ENCODE data around the gene IQGAP1.

Gene IQGAP1

DNA sequence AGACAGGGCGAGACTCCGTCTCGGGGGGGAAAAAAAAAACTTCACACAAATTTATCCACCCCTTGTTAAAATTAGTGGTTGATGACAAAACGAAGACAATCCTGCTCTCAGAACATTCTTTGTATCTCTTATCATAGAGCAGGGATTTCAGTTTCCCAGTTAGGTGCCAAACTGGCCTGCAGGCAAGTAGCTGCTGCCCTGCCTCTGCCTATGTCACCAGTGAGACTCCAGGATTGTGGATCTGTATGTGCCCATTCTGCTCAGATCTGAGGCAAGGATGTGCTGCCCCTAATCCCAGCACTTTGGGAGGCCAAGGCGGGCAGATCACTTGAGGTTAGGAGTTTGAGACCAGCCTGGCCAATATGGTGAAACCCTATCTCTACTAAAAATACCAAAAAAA, 54.4 kb downstream of the IQGAP1 start:
- no peak for DNase-seq

- no peak for DNase-seq
Measured at GRCh38 chr15:90449206-90449735, 61.2 kb downstream of the IQGAP1 start.

DNA sequence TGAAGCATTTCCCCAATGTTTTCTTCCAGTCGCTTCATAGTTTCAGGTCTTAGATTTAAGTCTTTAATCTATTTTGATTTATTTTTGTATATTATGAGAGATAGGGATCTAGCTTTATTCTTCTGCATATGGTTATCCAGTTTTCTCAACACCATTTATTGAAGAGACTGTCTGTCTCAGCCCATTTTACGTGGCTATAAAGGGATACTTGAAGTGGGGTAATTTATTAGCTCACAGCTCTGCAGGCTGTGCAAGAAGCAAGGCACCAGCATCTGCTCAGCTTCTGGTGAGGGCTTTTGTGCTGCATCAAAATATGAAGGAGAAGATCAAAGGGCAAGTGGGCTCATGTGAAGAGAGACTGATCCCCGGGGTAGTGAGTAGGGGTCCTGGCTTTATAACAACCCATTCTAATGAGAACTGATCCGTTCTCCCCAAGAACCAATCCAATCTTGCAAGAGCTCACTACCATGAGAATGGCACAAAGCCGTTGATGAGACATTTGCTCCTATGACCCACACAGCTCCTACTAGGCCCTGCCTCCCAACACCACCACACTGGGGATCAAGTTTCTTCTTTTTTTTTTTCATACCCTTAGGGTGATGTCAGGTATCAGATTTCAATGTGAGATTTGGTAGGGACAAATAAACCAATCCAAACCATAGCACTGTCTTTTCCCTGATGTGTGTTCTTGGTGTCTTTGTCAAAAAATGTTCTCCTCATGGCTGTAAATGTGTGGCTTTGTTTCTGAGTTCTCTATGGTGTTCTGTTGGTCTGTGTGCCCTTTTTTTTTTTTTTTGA, 63.2 kb downstream of the IQGAP1 start:
- no peak for DNase-seq

GRCh38 chr15:90456236-90456635, 68.2 kb downstream of the IQGAP1 start:
- DNase-seq: no peak

DNA sequence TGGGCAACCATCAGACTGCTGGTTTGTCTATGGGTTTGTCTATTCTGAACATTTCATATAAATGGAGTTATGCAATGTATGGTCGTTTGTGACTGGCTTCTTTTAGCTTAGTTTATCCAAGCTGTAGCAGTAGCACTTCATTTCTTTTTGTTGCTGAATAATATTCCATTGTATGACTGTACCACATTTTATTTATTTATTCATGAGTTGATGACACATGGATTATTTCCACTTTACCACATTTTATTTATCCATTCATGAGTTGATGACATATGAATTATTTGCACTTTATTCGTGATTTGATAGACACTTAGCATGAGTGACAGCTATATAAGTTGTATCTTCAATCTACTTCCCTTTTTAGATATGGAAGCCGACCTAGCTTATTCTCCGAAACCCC, 70.0 kb downstream of the IQGAP1 start:
- DNase-seq: no peak

DNA sequence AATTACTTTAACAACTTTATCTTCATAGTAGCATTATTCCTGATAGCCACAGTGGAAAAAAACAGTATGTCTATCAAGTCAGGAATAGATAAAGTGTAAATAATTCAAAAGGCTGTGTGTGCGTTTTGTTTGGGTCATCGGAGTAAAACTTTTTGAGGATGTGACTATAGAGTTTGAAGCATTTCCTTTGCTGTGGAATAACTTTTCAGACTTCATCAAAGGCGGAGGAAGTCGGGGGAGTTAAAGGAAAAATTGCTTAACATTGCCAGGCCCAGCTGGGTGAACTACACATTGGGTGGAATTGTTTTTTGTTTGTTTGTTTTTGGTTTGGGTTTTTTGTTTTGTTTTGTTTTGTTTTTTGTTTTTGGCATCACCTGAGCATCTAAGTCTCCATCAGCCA, 71.3 kb downstream of the IQGAP1 start:
- no peak for DNase-seq

DNA sequence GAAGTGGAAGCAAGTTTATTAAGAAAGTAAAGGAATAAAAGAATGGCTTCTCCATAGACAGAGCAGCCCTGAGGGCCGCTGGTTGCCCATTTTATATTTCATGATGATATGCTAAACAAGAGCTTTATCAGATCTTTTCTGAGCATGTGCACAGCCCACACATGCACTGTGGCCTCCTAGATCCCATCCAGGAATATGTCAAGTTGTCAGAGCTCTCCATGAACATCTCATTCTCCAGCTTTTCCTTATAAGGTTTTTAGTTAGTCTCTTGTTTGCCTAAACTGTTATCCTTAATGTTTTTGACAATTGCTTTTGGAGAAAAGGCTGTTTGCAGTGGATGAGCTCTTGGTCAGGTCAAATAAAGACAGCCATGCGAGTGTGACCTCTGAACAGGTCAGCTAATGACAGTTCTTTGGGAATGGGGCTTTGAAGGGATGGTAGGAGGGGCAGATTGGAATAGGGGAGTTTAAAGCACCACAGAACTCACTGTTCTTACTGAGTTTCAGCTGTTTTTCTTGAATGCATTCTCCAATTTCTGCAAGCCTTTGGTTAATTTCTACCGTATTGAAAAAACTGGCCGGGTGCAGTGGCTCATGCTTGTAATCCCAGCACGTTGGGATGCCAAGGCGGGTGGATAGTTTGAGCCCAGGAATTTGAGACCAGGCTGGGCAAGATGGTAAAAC, 72.2 kb downstream of the IQGAP1 start:
- no peak for DNase-seq

DNA sequence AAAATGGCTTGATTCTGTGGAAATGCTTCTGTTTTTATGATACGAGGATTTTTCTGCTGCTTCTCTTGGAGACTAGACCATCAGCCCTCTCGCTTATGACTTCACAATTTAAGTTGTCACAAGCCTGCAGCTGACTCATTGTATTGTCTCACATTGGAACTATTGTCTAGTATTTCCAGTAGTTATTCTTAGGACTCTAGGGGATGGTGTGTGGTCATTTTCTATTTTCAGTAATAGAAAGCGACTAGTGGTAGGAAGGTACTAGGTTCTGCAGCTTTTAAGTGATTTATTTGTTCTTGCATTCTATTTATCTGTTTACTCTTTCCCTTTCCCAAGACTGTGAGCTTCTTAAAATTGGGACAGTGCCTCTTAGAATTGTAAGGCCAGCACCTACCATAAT, 75.3 kb downstream of the IQGAP1 start:
- DNase-seq: no peak

DNA sequence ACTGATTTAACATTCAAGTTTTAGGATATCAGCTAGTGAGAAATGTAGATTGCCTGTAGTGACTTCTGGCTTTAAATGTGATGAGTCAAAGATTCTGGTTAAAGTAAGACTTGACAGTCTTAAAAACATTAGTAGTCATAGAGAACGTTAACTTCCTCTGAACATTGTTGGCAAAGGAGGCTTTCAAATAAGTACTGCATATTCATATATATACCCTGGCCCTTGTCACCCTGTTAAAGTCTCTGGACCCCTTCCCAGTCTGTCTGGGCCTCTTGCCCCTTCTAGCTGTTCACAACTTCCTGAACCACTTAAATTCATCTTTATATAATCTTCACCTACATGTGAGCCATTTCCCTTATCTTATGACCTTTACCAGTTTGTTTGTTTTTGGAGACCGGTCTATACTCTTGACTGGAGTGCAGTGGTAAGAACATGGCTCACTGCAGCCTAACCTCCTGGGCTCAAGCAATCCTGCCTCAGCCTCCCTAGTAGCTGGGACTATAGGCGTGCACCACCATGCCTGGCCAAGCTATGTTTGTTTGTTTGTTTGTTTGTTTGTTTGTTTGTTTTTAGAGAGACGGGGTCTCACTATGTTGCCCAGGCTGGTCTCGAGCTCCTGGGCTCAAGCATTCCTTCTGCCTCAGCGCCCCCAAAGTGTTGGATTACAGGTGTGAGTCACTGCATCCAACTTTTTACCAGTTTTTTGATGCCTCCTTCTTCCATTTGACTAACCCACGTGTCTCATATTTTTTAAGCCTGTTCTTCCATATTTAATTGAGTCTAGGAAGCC, 77.3 kb downstream of the IQGAP1 start:
- no peak for DNase-seq

- DNase-seq: no peak
Measured at GRCh38 chr15:90465930-90466567, 78.0 kb downstream of the IQGAP1 start.

GRCh38 chr15:90469723-90470122, 81.7 kb downstream of the IQGAP1 start:
- DNase-seq: no peak

- DNase-seq: no peak
Measured at GRCh38 chr15:90470453-90470852, 82.4 kb downstream of the IQGAP1 start.

GRCh38 chr15:90471126-90471525, 83.1 kb downstream of the IQGAP1 start:
- no peak for DNase-seq

DNA sequence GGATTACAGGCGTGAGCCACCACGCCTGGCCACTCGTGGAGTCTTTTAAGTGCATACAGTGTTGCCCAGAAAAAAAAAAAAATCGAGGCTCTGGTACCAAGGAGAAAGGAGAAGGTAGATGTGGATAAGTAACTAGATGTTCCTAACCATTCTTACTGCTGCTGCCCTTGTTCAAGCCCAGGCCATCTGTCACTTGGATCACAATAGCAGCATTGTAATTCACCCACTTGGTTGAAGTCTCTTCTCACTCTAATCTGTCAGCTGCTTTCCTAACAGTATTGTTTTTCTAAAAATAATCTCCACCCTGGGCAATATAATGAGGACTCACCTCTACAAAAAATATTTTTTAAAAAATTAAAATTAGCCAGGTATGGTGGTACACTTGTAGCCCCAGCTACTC, 83.7 kb downstream of the IQGAP1 start:
- DNase-seq: no peak

DNA sequence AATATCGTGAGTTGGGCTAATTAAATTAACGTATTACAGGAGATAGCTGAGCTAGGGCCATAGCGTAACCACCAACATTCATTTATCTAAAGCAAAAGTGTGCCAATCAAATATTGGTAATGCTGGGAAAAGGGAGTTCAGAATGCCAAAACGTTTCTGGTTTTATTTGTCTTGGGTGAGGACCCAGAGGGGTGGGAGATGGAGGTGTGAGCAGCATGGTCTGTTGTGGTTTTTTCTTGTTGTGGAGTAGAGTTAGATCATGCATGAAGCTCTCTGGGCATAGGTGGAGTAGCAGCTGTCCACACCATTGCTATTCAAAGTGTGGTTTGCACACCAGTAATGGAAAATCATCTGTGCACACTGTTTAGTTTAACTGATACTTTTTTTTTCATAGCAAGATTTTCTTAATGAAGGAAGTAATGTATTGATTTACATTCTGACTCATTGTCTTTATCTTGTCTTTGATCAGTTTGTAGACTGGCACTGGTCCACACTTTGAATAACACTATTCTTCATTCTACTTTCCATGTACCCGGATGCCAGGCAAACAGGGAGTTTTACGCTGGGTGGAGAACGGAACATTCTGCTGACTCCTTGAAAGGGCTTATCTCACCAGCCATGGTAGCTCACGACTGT, 90.9 kb downstream of the IQGAP1 start:
- no peak for DNase-seq

DNA sequence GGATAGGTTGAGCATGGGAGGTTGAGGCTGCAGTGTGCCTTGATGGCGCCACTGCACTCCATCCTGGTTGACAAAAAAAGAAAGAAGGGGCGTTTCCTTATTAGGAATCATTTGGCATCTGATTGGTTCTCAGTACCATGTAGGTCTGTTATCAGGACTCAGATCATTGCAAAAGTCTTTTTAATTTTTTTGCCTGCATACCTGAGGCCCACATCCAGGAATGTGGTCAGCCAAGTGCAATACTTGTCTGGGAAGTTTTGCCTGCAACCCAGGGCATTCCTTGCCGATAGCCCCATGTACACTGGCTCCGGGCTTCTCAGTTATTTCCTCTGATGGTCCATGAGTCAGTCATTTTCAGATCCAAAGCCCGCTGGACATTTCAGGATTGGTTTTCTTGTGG, 91.6 kb downstream of the IQGAP1 start:
- DNase-seq: no peak

GRCh38 chr15:90481023-90481422, 93.0 kb downstream of the IQGAP1 start:
- no peak for DNase-seq

GRCh38 chr15:90482124-90483011, 94.3 kb downstream of the IQGAP1 start:
- peak; percentile 62 for DNase-seq

DNA sequence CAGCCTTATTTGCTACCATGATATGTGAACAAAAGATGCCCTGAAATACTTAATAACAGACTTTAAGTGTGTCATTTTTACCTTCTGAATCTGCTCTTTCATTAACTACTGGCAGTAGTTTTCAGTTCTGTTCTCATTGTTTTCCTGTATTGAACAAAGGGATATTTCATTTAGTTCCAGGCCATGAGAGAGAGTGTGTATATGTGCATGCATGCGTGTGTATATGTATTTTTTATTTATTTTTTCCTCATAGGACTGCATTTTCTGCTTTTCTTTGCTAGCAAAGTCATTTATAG, 94.9 kb downstream of the IQGAP1 start:
- DNase-seq: no peak

GRCh38 chr15:90483637-90484036, 95.6 kb downstream of the IQGAP1 start:
- no peak for DNase-seq

- no peak for DNase-seq
Measured at GRCh38 chr15:90487186-90487585, 99.1 kb downstream of the IQGAP1 start.

GRCh38 chr15:90489514-90489913, 101.5 kb downstream of the IQGAP1 start:
- no peak for DNase-seq

Measured in activated CD8-positive, alpha-beta memory T cell treated with anti-CD3 and anti-CD28 coated beads for 24 hours (primary cell).